ENCODE data around the gene STAT3. TPM values are rescaled to one million over a fixed set of nuclear protein-coding genes. Genes with fewer than 3 reads are reported as not detected.
A peak's percentile ranks its signal among the peaks of the same experiment; 100 is the strongest.
"Not testable (repeated sequence)": the region's sequence is repeated elsewhere in the genome, so short reads cannot be mapped to it uniquely, and the experiment has no call there.

The STAT3 gene
- total RNA-seq, 2 donors from 2014 or later, result 346 to 380 TPM

DNA sequence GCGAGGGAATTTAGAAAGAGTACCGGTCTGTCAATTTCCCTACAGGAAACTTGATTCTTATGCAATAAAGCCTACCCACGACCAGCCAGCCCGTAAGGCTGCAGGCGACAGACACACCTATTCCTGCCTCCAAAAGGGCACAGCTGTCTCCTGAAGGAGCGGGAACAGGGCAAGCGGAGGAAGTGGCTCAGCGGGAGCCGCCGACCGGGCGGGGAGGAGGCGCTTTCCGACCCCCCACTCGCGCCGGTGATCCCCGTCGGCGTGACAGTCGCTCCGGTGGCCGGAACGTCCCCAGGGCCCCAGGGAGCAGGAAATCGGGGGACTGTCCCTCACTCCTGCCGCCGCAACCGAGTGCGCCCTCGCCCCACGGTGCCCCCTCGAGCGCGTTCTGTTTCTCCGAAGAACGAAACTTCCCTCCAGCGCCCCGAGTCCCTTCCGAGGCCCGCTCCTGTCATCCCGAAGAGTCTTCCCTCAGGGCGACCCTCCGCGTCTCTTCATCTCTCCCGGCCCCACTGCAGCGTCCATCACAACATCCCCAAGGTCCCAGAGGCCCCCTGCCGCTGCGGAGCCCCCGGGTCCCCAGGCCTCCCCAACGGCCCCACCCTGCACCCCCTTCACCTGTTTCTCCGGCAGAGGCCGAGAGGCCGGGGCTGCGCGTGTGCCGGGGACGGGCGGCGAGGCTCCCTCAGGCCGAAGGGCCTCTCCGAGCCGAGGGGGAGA is 421 bp downstream of the STAT3 start:
- ATAC-seq (replicated peaks in 1 of 2) (no peak), DNase-seq (peak; percentile 49 to 57)
- Mint-ChIP-seq H3K36me3 (ENCODE audit: insufficient read depth in 2 of 2) (peaks cover 17 to 20% of the 10 kb centered on the region in 2 donors), H3K4me3 (peak overlapping the region; percentile 97 to 98), H3K9me3 (no peaks in the 10 kb centered on the region), H3K27me3 (ENCODE audit: low read depth) (no peaks in the 10 kb centered on the region), H3K4me1 (ENCODE audit: low read depth) (peaks cover 71% of the 10 kb centered on the region), H3K27ac (peak overlapping the region; percentile 100)

DNA sequence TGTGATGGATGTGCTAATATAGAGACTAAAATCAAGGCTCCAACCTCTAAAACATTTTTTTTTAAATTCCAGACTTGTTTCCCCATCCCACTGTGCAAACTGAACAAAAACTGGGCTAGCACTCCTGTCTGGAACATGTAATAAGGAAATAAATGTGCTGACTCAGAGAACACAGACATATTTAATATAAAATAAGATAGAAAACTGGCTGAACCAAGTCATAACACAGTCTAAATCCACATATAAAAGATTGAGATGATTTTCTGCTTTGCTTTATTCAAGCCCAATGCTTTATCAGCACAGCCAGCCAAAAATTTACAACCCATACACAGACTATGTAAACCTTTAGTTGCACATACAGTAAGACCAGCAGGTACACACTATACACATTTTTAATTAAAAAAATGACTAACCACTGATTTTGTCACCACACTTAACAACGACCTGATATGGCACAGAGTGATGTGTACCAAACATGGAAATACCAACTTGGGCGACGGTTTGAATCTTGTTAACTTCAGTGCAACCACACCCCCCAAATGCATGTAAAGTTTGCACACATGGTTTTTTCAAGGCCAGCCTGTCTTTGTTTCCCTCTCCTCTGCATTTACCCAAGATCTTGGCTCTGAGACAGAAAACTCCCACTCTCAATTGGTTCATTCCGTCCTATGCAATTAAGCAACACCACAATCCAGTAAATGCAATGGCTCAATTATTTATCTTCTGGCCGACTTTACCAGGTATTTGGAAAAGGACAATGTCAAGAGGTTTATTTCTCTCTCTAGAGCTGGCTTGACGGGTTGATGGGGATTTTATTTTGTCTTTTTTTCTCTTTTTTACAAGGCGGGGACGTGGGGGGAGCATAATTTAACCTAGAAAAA is 1.2 kb downstream of the STAT3 start:
- Mint-ChIP-seq H3K36me3 (ENCODE audit: insufficient read depth in 2 of 2) (peaks cover 18 to 25% of the 10 kb centered on the region in 2 donors), H3K4me3 (peak overlapping the region; percentile 97 to 98), H3K9me3 (no peaks in the 10 kb centered on the region), H3K4me1 (ENCODE audit: low read depth) (peaks cover 71% of the 10 kb centered on the region), H3K27ac (peak overlapping the region; percentile 100), H3K27me3 (ENCODE audit: low read depth) (no peaks in the 10 kb centered on the region)
- DNase-seq (no peak), ATAC-seq (replicated peaks in 1 of 2) (no peak)

DNA sequence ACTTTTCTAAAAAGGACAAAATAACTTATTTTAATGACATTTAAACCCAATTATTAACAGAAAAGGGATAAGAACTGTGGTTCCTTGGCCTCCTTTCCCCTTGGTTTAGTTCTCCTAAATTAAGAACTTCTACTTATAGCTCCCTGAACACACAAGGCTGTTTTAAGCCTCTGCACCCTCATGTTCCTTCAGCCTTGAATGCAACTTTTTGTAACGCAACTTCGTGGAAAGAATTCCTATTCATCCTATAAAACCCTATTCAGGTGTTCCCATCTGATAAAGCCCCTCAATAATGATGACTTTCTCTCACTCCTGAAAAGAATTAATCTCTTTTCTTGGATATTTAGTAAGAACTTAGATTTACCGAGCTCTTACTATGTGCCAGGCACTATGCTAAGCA is 6.3 kb downstream of the STAT3 start:
- Mint-ChIP-seq H3K36me3 (ENCODE audit: insufficient read depth in 2 of 2) (peaks cover 21 to 42% of the 10 kb centered on the region in 2 donors), H3K4me1 (ENCODE audit: low read depth) (peaks cover 95% of the 10 kb centered on the region), H3K9me3 (no peaks in the 10 kb centered on the region), H3K27ac (peak overlapping the region; percentile 89), H3K27me3 (ENCODE audit: low read depth) (no peaks in the 10 kb centered on the region), H3K4me3 (peak overlapping the region in 1 of 2 donors; percentile 29)
- no peak for DNase-seq
- ATAC-seq (replicated peaks in 1 of 2), result no peak

DNA sequence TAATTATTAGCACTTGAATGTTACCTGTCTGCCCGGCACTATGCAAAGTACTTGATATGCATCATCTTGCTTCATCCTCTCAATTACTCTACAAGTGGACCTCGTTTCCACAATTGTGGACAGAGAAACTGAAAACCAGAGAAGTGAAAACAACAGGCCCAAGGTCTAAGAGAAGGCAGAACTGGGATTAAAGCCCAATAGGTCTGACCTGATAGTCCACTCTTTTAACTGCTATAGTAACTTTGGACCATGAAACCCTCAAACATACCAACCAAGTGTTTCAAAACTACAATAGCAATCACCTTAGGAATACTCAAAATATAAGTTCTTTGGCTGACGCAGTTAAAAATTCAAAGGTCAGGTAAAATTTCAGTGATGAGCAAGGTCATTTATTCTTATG is 7.3 kb downstream of the STAT3 start:
- Mint-ChIP-seq H3K4me1 (ENCODE audit: low read depth) (peaks cover 95% of the 10 kb centered on the region), H3K27ac (no peak overlapping the region), H3K4me3 (peak overlapping the region; percentile 45 to 56)

DNA sequence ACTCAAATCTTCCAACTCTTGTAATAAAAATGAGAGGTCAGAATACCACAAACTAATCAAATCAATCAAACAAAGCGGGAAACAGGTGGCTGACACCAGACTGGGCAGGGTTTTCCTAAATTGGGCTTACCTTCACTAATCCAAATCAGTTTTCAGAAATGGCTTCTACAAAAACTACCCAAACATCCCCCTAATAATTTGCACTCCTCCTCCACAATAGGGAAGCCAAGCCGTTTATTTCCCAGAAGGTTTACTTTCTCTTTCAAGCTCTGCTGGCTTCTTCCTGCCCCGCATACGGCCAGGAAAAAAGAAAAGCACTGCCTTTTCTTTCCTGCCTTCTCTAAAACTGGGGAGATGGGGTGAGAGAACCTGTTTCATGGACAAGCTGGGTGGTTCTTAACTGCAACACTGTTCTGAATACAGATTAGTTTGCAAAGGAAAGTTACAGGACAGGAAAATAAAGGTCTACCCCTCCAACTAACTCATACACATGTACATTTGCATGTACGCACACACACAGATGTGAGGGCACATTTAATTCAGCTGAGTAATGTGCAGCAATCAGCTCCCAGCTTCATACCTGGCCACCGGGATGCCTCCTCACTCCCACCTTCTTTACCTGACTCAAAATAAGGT is 9.2 kb downstream of the STAT3 start:
- Mint-ChIP-seq H3K36me3 (ENCODE audit: insufficient read depth in 2 of 2) (peaks cover 15 to 35% of the 10 kb centered on the region in 2 donors), H3K9me3 (no peaks in the 10 kb centered on the region), H3K4me1 (ENCODE audit: low read depth) (peaks cover 95% of the 10 kb centered on the region), H3K4me3 (peak overlapping the region; percentile 81 to 88), H3K27me3 (ENCODE audit: low read depth) (no peaks in the 10 kb centered on the region), H3K27ac (peak overlapping the region; percentile 88)
- ATAC-seq (replicated peaks in 1 of 2) (peak; percentile 60 to 62), DNase-seq (peak in 1 of 2 donors; percentile 18)

More for the DNA sequence above, 7.3 kb downstream of the STAT3 start:
- Mint-ChIP-seq H3K9me3 (no peaks in the 10 kb centered on the region), H3K27me3 (ENCODE audit: low read depth) (no peaks in the 10 kb centered on the region), H3K36me3 (ENCODE audit: insufficient read depth in 2 of 2) (peaks cover 18 to 36% of the 10 kb centered on the region in 2 donors)
- ATAC-seq (replicated peaks in 1 of 2), result no peak
- no peak for DNase-seq

DNA sequence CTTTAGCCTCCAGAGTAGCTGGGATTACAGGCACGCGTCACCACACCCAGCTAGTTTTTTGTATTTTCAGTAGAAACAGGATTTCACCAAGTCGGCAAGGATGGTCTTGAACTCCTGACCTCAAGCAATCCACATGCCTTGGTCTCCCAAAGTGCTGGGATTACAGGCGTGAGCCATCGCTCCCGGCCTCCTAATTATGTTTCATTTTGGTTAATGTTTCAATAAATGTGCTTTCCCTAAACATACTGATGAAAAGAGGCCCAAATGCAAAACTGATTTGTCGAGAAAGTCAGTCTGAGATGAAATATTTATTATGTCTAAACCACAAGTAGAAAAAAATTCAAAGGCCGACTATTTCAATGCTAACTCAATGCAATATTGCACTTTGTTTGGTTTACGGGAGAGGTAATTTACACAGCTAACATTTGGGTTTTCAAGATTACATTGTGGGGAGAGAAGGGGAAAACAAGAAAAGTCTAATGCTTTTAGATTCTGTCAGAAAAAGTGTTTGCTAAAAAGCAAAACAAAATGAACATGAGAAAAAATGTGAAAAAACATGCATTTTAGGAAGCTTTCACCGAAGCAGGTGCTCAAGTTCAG is 9.8 kb downstream of the STAT3 start:
- ATAC-seq (replicated peaks in 1 of 2) (peak; percentile 33 to 53), DNase-seq (no peak)
- Mint-ChIP-seq H3K36me3 (ENCODE audit: insufficient read depth in 2 of 2) (peaks cover 12 to 34% of the 10 kb centered on the region in 2 donors), H3K27ac (peak overlapping the region; percentile 88), H3K4me1 (ENCODE audit: low read depth) (peaks cover 94% of the 10 kb centered on the region), H3K9me3 (no peaks in the 10 kb centered on the region), H3K4me3 (peak overlapping the region; percentile 81 to 88), H3K27me3 (ENCODE audit: low read depth) (no peaks in the 10 kb centered on the region)

DNA sequence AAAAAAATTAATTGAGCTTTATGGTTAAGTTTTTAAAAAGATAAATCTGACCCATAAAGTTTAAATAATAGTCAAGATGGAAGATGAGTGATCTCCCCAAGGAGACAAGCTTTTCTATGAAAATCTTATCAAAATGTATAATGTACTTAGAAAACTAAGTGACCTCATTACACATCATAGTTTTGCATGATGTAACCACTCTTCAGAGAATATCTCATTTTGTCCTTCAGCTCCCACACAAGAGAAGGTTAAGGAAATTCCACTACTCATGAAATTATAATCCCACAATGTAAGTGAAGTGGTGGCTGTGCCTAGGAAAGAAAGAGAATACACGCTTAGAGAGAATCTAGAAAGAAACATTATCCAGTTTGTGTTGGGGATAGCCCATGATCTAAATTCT is 14.3 kb downstream of the STAT3 start:
- H3K27me3 Mint-ChIP-seq (ENCODE audit: low read depth), result no peaks in the 10 kb centered on the region
- peaks cover 79% of the 10 kb centered on the region for H3K4me1 Mint-ChIP-seq (ENCODE audit: low read depth)
- peaks cover 15 to 35% of the 10 kb centered on the region in 2 donors for H3K36me3 Mint-ChIP-seq (ENCODE audit: insufficient read depth in 2 of 2)
- H3K9me3 Mint-ChIP-seq, result peaks cover 0 to 2% of the 10 kb centered on the region in 2 donors
- peak overlapping the region in 1 of 2 donors; percentile 46 for H3K4me3 Mint-ChIP-seq
- peak in 1 of 2 donors; percentile 51 for ATAC-seq (replicated peaks in 1 of 2)
- DNase-seq, result no peak
- H3K27ac Mint-ChIP-seq, result peak overlapping the region; percentile 83

DNA sequence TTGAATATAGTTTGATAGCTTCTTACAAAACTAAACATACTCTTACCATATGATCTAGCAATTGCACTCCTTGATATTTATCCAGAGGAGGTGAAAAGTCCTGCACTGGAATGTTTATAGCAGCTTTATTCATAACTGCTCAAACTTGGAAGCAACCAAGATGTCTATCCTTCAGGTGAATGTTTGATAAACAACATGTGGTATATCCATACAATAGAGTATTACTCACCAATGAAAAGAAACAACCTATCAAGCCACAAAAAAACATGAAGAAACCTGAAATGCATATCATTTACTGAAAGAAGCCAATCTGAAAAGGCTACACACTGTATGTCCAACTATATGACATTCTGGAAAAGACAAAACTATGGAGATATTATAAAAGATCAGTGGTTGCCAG is 16.1 kb downstream of the STAT3 start:
- ATAC-seq (replicated peaks in 1 of 2) (no peak), DNase-seq (no peak)
- H3K27ac Mint-ChIP-seq, result peak overlapping the region; percentile 12
- H3K36me3 Mint-ChIP-seq (ENCODE audit: insufficient read depth in 2 of 2), result peaks cover 16 to 31% of the 10 kb centered on the region in 2 donors
- H3K27me3 Mint-ChIP-seq (ENCODE audit: low read depth), result no peaks in the 10 kb centered on the region
- peaks cover 0 to 2% of the 10 kb centered on the region in 2 donors for H3K9me3 Mint-ChIP-seq
- peaks cover 77% of the 10 kb centered on the region for H3K4me1 Mint-ChIP-seq (ENCODE audit: low read depth)
- peak overlapping the region in 1 of 2 donors; percentile 31 for H3K4me3 Mint-ChIP-seq

DNA sequence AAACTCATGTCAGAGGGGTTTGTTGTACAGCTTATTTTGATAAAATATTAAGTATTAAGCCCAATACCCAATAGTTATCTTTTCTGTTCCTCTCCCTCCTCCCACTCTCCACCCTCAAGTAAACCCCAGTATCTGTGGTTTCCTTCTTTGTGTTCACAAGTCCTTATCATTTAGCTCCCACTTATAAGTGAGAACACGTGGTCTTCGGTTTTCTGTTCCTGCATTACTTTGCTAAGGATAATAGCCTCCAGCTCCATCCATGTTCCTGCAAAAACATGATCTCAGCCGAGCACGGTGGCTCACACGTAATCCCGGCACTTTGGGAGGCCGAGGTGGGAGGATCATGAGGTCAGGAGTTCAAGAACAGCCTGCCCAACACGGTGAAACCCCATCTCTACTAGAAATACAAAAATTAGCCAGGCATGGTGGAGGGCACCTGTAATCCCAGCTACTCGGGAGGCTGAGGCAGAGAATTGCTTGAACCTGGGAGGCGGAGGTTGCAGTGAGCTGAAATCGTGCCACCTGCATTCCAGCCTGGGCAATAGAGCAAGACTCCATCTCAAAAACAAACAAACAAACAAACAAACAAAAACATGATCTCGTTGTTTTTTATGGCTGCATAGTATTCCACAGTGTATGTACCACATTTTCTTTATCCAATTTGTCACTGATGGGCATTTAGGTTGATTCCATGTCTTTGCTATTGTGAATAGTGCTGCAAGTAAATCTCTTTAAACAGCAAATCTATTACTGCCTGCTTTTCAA is 19.3 kb downstream of the STAT3 start:
- peaks cover 76% of the 10 kb centered on the region for H3K4me1 Mint-ChIP-seq (ENCODE audit: low read depth)
- not testable (repeated sequence) for H3K27ac Mint-ChIP-seq; DNase-seq; H3K27me3 Mint-ChIP-seq (ENCODE audit: low read depth); ATAC-seq (replicated peaks in 1 of 2); H3K9me3 Mint-ChIP-seq; H3K4me3 Mint-ChIP-seq
- H3K36me3 Mint-ChIP-seq (ENCODE audit: insufficient read depth in 2 of 2), result peaks cover 17 to 41% of the 10 kb centered on the region in 2 donors

DNA sequence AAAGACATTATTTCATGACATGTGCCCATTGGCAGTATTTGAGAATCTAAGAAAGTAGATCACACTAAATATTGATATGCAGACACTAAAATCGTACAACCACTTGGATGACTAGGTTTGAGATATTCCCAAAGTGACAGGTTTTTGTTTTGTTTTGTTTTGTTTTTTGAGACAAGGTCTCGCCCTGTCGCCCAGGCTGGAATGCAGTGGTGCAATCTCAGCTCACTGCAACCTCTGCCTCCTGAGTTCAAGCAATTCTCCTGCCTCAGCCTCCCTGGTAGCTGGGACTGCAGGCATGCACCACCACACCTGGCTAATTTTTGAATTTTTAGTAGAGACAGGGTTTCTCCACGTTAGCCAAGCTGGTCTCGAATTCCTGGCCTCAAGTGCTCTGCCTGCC is 19.9 kb downstream of the STAT3 start:
- Mint-ChIP-seq H3K4me1 (ENCODE audit: low read depth) (peaks cover 79% of the 10 kb centered on the region), H3K36me3 (ENCODE audit: insufficient read depth in 2 of 2) (peaks cover 21 to 45% of the 10 kb centered on the region in 2 donors)
- not testable (repeated sequence) for H3K27ac Mint-ChIP-seq; H3K4me3 Mint-ChIP-seq; H3K27me3 Mint-ChIP-seq (ENCODE audit: low read depth); H3K9me3 Mint-ChIP-seq; DNase-seq; ATAC-seq (replicated peaks in 1 of 2)

DNA sequence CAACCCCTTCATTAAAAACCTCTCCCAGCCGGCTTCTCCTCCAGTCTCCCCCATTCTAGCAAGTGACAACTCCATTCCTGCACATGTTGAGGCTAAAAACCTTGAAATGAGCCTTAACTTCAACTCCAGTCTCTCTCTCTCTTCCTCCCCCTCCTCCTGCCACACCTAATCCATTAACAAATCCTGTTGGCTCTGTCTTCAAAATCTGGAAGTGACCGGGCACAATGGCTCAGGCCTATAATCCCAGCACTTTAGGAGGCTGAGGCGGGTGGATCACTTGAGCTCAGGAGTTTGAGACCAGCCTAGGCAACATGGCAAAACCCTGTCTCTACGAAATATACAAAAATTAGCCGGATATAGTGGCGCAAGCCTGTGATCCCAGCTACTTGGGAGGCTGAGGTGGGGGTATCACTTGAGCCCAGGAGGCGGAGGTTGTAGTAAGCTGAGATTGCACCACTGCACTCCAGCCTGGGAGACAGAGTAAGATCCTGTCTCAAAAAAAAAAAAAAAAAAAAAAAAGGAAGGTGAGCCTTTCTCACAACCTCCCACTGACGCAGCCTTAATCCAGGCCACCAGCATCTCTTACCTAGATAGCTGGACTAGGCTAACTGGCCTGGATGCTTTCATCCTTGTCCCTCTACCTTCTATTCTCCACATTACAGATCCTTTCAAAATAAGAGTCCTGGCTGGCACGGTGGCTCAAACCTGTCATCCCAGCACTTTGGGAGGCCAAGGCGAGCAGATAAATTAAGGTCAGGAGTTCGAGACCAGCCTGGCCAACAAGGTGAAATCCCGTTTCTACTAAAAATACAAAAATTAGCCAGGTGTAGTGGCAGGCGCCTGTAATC is 21.8 kb downstream of the STAT3 start:
- peak overlapping the region; percentile 22 to 53 for H3K4me3 Mint-ChIP-seq
- H3K4me1 Mint-ChIP-seq (ENCODE audit: low read depth), result peaks cover 91% of the 10 kb centered on the region
- not testable (repeated sequence) for ATAC-seq (replicated peaks in 1 of 2); H3K27me3 Mint-ChIP-seq (ENCODE audit: low read depth); DNase-seq; H3K9me3 Mint-ChIP-seq
- H3K27ac Mint-ChIP-seq, result peak overlapping the region; percentile 48
- H3K36me3 Mint-ChIP-seq (ENCODE audit: insufficient read depth in 2 of 2), result peaks cover 15 to 34% of the 10 kb centered on the region in 2 donors
